Colonic mucosa (tissue), 4 donors: ENCODE measurements around the gene DACH1. TPM values are rescaled to one million over a fixed set of nuclear protein-coding genes. Genes with fewer than 3 reads are reported as not detected.

ENCODE experiments used
- DNase-seq: peaks from one replicate; pipeline ENCODE4 v3.0.0-alpha.2; 2020
- H3K27ac ChIP-seq: fragments of 200-600 bp; one replicate; pipeline ENCODE4 v1.8.0; 2021
- H3K27me3 ChIP-seq: fragments of 200-600 bp; one replicate; pipeline ENCODE4 v1.8.0; 2021
- H3K36me3 ChIP-seq: fragments of 200-600 bp; one replicate; pipeline ENCODE4 v1.8.0; 2021
- H3K4me1 ChIP-seq: fragments of 200-600 bp; one replicate; pipeline ENCODE4 v1.8.0; 2021; ENCODE audit warnings: mild to moderate bottlenecking
- H3K4me3 ChIP-seq: fragments of 200-600 bp; one replicate; pipeline ENCODE4 v1.8.0; 2021
- H3K9ac ChIP-seq, 2 donors: one replicate each; pipeline ENCODE4 v1.7.0; 2013; ENCODE audit warnings: control low read depth in 2 of 2, low read depth in 2 of 2, low read length in 2 of 2
- H3K9me3 ChIP-seq: fragments of 200-600 bp; one replicate; pipeline ENCODE4 v1.8.0; 2021
- CTCF ChIP-seq: fragments of 200-600 bp; IDR thresholded peaks from one replicate; pipeline ENCODE4 v1.8.0; 2022; ENCODE audit warnings: antibody characterized with exemption, mild to moderate bottlenecking
- intact Hi-C: fragments of 100-400 bp; cut with DNase I; formaldehyde crosslinking; loops from one replicate; pipeline ENCODE4 v1.14.1; 2022
- total RNA-seq, 2 donors: library from RNA; stranded (reverse); fragmentation: NEBNext Ultra II Directional in 1 of 2; extraction: Animal tissue kit (Norgen Biotek cat#: 25700) in 1 of 2; gene quantifications; one replicate each; pipeline ENCODE4 v1.2.1, GENCODE V29; 2021
- donor health status: healthy.
- donor health status: DM: no; HTN: no; CAD: no.
- donor health status: DM: no; HTN: no; CAD: no.

Gene DACH1
- total RNA-seq, 2 donors from 2014 or later = 3.9 to 5.2 TPM

- TF ChIP-seq CTCF = no peak
- H3K9me3 ChIP-seq = no peaks in the 10 kb centered on the region
- no peak overlapping the region for H3K4me3 ChIP-seq
- no peaks in the 10 kb centered on the region for H3K27me3 ChIP-seq
- H3K9ac ChIP-seq = no peak overlapping the region
- no peaks in the 10 kb centered on the region for H3K4me1 ChIP-seq
- no peak for DNase-seq
- no peaks in the 10 kb centered on the region for H3K36me3 ChIP-seq
- no peak overlapping the region for H3K27ac ChIP-seq
- intact Hi-C loops = no loop called here
Measured at GRCh38 chr13:71578048-71578447, 289.0 kb downstream of the DACH1 start.

- no peaks in the 10 kb centered on the region for H3K36me3 ChIP-seq
- no peak overlapping the region for H3K27ac ChIP-seq
- H3K27me3 ChIP-seq = no peaks in the 10 kb centered on the region
- no peak for DNase-seq
- no peak for TF ChIP-seq CTCF
- no peaks in the 10 kb centered on the region for H3K9me3 ChIP-seq
- no peak overlapping the region for H3K9ac ChIP-seq
- no peaks in the 10 kb centered on the region for H3K4me1 ChIP-seq
- intact Hi-C loops = no loop called here
- no peak overlapping the region for H3K4me3 ChIP-seq
Measured at GRCh38 chr13:71577127-71577526, 289.9 kb downstream of the DACH1 start.

- intact Hi-C loops = no loop called here
- no peak overlapping the region for H3K27ac ChIP-seq
Measured at GRCh38 chr13:71576571-71576970, 290.4 kb downstream of the DACH1 start.

GRCh38 chr13:71546881-71547280 lies 320.1 kb downstream of the DACH1 start:
- intact Hi-C loops = no loop called here

More at GRCh38 chr13:71576571-71576970, 290.4 kb downstream of the DACH1 start:
- DNase-seq = no peak
- Histone ChIP-seq H3K4me3 (no peak overlapping the region), H3K4me1 (no peaks in the 10 kb centered on the region), H3K36me3 (no peaks in the 10 kb centered on the region), H3K9ac (no peak overlapping the region), H3K27me3 (no peaks in the 10 kb centered on the region), H3K9me3 (no peaks in the 10 kb centered on the region)
- TF ChIP-seq CTCF = no peak

GRCh38 chr13:71540098-71540497 lies 326.9 kb downstream of the DACH1 start:
- Histone ChIP-seq H3K4me1 (no peaks in the 10 kb centered on the region), H3K9ac (no peak overlapping the region), H3K36me3 (no peaks in the 10 kb centered on the region), H3K4me3 (no peak overlapping the region), H3K27me3 (no peaks in the 10 kb centered on the region), H3K9me3 (no peaks in the 10 kb centered on the region), H3K27ac (no peak overlapping the region)
- TF ChIP-seq CTCF = no peak
- DNase-seq = no peak
- intact Hi-C loops = no loop called here

More at GRCh38 chr13:71546881-71547280, 320.1 kb downstream of the DACH1 start:
- H3K9me3 ChIP-seq = no peaks in the 10 kb centered on the region
- no peak overlapping the region for H3K27ac ChIP-seq
- H3K4me1 ChIP-seq = no peaks in the 10 kb centered on the region
- H3K27me3 ChIP-seq = no peaks in the 10 kb centered on the region
- no peak overlapping the region for H3K9ac ChIP-seq
- no peak for DNase-seq
- H3K36me3 ChIP-seq = no peaks in the 10 kb centered on the region
- no peak for TF ChIP-seq CTCF
- H3K4me3 ChIP-seq = no peak overlapping the region

- Histone ChIP-seq H3K9ac (no peak overlapping the region), H3K27me3 (no peaks in the 10 kb centered on the region), H3K36me3 (no peaks in the 10 kb centered on the region), H3K4me1 (no peaks in the 10 kb centered on the region), H3K4me3 (no peak overlapping the region), H3K27ac (no peak overlapping the region), H3K9me3 (no peaks in the 10 kb centered on the region)
- DNase-seq = no peak
- TF ChIP-seq CTCF = no peak
- intact Hi-C loops = no loop called here
Measured at GRCh38 chr13:71536201-71536600, 330.8 kb downstream of the DACH1 start.
